HepG2 (cell line): ENCODE measurements around the gene OR8S1. TPM values are rescaled to one million over a fixed set of nuclear protein-coding genes. Genes with fewer than 3 reads are reported as not detected.
"Not testable (repeated sequence)": the region's sequence is repeated elsewhere in the genome, so short reads cannot be mapped to it uniquely, and the experiment has no call there.

Experiments
- ATAC-seq: fragments of 200-7000 bp; cut with Tn5 transposase; 3 replicates; pipeline ENCODE4 v1.9.1; 2020; ENCODE audit warnings: mild to moderate bottlenecking, moderate library complexity
- BruUV-seq: library from RNA; stranded (reverse); fragments of 400-500 nt; replicated peaks from 2 replicates; lab custom pipeline; 2021; lab: Mats Ljungman, UMichigan
- CTCF ChIA-PET: fragments of 300-600 bp; formaldehyde crosslinking; extraction: SDS; loops from one replicate; lab custom pipeline; 2021; ENCODE audit warnings: low total read pairs, inconsistent platforms, low intra/inter-chr PET ratio; lab: Yijun Ruan, JAX
- POLR2A ChIA-PET: fragments of 350-600 bp; sonication (Branson Sonifier 250); formaldehyde crosslinking; loops from one replicate; lab custom pipeline; 2020; ENCODE audit warnings: antibody characterized with exemption, inconsistent platforms; lab: Yijun Ruan, JAX
- DNase-seq: peaks from one replicate; pipeline ENCODE4 v3.0.0-alpha.2; 2015; ENCODE audit warnings: low spot score
- FAIRE-seq: peaks from 3 replicates; lab custom pipeline; 2011; peaks lifted over from hg19 to GRCh38; lab: Jason Lieb, UNC
- H2AFZ ChIP-seq: one replicate; pipeline ENCODE4 v1.6.1; 2011; ENCODE audit warnings: low read length, inconsistent platforms
- H3K27ac ChIP-seq: fragments of 300-600 bp; 3 replicates; pipeline ENCODE4 v1.8.0; 2011; ENCODE audit warnings: mixed run types, mild to moderate bottlenecking, mixed read lengths, low read length, inconsistent platforms; ENCODE audit not compliant: insufficient read depth; ENCODE audit errors: extremely low read length
- H3K27me3 ChIP-seq, 2 experiments: fragments of 200-600 bp in 1 of 2; 2 replicates in 1 of 2; 3 replicates in 1 of 2; pipeline versions ENCODE4 v1.6.0 to v1.8.0; 2011; ENCODE audit warnings: low read length in 2 of 2, mild to moderate bottlenecking in 2 of 2, moderate library complexity in 2 of 2, inconsistent platforms in 1 of 2; ENCODE audit not compliant: insufficient read depth in 2 of 2, control insufficient read depth in 1 of 2
- H3K36me3 ChIP-seq, 2 experiments: fragments of 200-600 bp in 1 of 2; replicated peaks in 1 of 2; 2 replicates in 1 of 2; 3 replicates in 1 of 2; pipeline versions ENCODE4 v1.5.1 to v1.8.0; 2011; ENCODE audit warnings: low read length in 2 of 2, inconsistent platforms in 1 of 2; ENCODE audit not compliant: insufficient read depth in 2 of 2, control insufficient read depth in 1 of 2
- H3K4me1 ChIP-seq: 2 replicates; pipeline ENCODE4 v1.5.1; 2012; ENCODE audit warnings: low read length, inconsistent platforms; ENCODE audit not compliant: insufficient read depth
- H3K4me2 ChIP-seq: 2 replicates; pipeline ENCODE4 v1.6.0; 2011; ENCODE audit warnings: low read depth, low read length, inconsistent platforms
- H3K4me3 ChIP-seq, 3 experiments: fragments of 200-600 bp in 1 of 3; sonication (generic), shearing (Covaris generic) in 1 of 3; replicated peaks in 1 of 3; 2 replicates each; pipeline ENCODE4 v1.5.1; 2011 to 2016; ENCODE audit warnings: low read length in 3 of 3, inconsistent platforms in 2 of 3, low read depth in 2 of 3, mild to moderate bottlenecking in 2 of 3, control low read depth in 1 of 3, mixed read lengths in 1 of 3; ENCODE audit not compliant: insufficient read depth in 1 of 3
- H3K79me2 ChIP-seq: one replicate; pipeline ENCODE4 v1.6.1; 2011; ENCODE audit warnings: low read length, inconsistent platforms; ENCODE audit not compliant: insufficient read depth
- H3K9ac ChIP-seq: 2 replicates; pipeline ENCODE4 v1.6.0; 2011; ENCODE audit warnings: mild to moderate bottlenecking, low read depth, low read length, inconsistent platforms; ENCODE audit not compliant: insufficient read depth
- H3K9me3 ChIP-seq: 2 replicates; pipeline ENCODE4 v1.5.1; 2012; ENCODE audit warnings: mild to moderate bottlenecking, low read length
- H4K20me1 ChIP-seq: 2 replicates; pipeline ENCODE4 v1.6.0; 2011; ENCODE audit warnings: inconsistent platforms, mild to moderate bottlenecking, low read length, moderate library complexity; ENCODE audit not compliant: insufficient read depth
- NFKB2 ChIP-seq: sonication (generic); formaldehyde crosslinking; IDR thresholded peaks from 2 replicates; pipeline ENCODE4 v1.4.0; 2020; ENCODE audit warnings: missing genetic modification reagents, borderline replicate concordance
- TAF15 ChIP-seq: fragments of 200-400 bp; formaldehyde crosslinking; IDR thresholded peaks from one replicate; pipeline ENCODE4 v1.6.1; 2018; ENCODE audit warnings: mild to moderate bottlenecking, low read depth, low read length; ENCODE audit not compliant: poor library complexity, severe bottlenecking
- TOE1 ChIP-seq: sonication (generic); formaldehyde crosslinking; IDR thresholded peaks from 2 replicates; pipeline ENCODE4 v1.4.0; 2020; ENCODE audit warnings: mild to moderate bottlenecking, missing genetic modification reagents
- ZNF234 ChIP-seq: sonication (generic); formaldehyde crosslinking; conservative IDR thresholded peaks from 2 replicates; pipeline ENCODE4 v1.5.1; 2020; ENCODE audit warnings: mild to moderate bottlenecking, missing genetic modification reagents
- ZNF562 ChIP-seq: sonication (generic); formaldehyde crosslinking; IDR thresholded peaks from 2 replicates; pipeline ENCODE4 v1.8.0; 2022; ENCODE audit warnings: missing genetic modification reagents, borderline replicate concordance
- ZNF713 ChIP-seq: sonication (generic); formaldehyde crosslinking; IDR thresholded peaks from 2 replicates; pipeline ENCODE4 v1.4.0; 2020; ENCODE audit warnings: mild to moderate bottlenecking, missing genetic modification reagents
- WGBS: methylation state at CpG from one replicate; pipeline ENCODE4 v1.1.6; 2017; ENCODE audit warnings: low lambda C conversion rate; 5-methylcytosine and 5-hydroxymethylcytosine counted together
- in situ Hi-C: cut with HindIII; loops from 2 replicates; pipeline ENCODE4 v1.10.0; 2017; ENCODE audit warnings: low pct_unique_long_range_greater_than_20kb; ENCODE audit not compliant: extremely low pct_ligation_motif_present
- intact Hi-C: fragments of 100-400 bp; cut with micrococcal nuclease; formaldehyde crosslinking; loops from one replicate; pipeline ENCODE4 v1.10.0; 2022; ENCODE audit not compliant: unreplicated experiment
- polyA plus RNA-seq, 8 experiments: library from polyadenylated mRNA; depleted of rRNA in 3 of 8; stranded (reverse) in 7 of 8; unstranded in 1 of 8; fragments of >200 nt; fragmentation: Illumina TruSeq in 4 of 8; extraction: Trizol in 4 of 8; gene quantifications; 2 replicates each; pipeline versions ENCODE4 v1.2.1 to v1.2.3, GENCODE V29; 2011 to 2016; ENCODE audit warnings: low read depth in 4 of 8, missing spikeins in 1 of 8, mixed read lengths in 1 of 8; ENCODE audit not compliant: insufficient read depth in 1 of 8
- total RNA-seq, 5 experiments: library from RNA; depleted of rRNA; stranded (reverse); fragments of >200 nt; fragmentation: Illumina TruSeq; extraction: Trizol; gene quantifications; 2 replicates each; pipeline ENCODE4 v1.2.3, GENCODE V29; 2016; ENCODE audit warnings: low read depth in 1 of 5
- TF ChIP-seq, protein P1 (sequence below): sonication (generic); formaldehyde crosslinking; IDR thresholded peaks from 2 replicates; pipeline ENCODE4 v1.4.0; 2020; ENCODE audit warnings: missing genetic modification reagents
- TF ChIP-seq, protein P2 (sequence below): sonication (generic); formaldehyde crosslinking; conservative IDR thresholded peaks from 2 replicates; pipeline ENCODE4 v1.8.0; 2022; ENCODE audit warnings: mild to moderate bottlenecking, moderate library complexity, missing genetic modification reagents

The OR8S1 gene
- total and polyA plus RNA-seq, 2 of the 13 experiments (the other 11 are each of a cell fraction or from before 2014, with no cell fraction given) = not detected

DNA sequence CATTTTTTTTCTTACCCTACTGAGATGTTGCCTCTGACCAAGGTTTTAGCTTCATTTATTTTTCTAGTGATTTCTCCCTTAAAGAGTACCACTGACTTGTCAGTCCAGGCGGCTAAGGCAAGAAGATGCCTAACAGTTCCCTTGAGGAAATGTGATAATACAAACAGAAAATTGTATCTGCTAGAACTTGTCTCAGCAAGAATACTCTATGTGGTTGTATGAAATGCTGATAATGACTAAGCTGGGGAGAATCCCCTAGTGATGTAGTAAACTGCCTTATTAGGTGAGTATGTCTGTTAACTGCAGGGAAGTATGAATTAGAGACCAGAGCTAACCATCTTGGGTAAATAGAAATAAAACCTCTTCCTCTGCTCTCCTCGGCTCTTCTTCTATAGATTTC, 36.4 kb upstream of the OR8S1 start (continued):
- TF ChIP-seq, protein P1, sequence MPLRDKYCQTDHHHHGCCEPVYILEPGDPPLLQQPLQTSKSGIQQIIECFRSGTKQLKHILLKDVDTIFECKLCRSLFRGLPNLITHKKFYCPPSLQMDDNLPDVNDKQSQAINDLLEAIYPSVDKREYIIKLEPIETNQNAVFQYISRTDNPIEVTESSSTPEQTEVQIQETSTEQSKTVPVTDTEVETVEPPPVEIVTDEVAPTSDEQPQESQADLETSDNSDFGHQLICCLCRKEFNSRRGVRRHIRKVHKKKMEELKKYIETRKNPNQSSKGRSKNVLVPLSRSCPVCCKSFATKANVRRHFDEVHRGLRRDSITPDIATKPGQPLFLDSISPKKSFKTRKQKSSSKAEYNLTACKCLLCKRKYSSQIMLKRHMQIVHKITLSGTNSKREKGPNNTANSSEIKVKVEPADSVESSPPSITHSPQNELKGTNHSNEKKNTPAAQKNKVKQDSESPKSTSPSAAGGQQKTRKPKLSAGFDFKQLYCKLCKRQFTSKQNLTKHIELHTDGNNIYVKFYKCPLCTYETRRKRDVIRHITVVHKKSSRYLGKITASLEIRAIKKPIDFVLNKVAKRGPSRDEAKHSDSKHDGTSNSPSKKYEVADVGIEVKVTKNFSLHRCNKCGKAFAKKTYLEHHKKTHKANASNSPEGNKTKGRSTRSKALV (CRISPR knock-in tag) = no peak
- TF ChIP-seq ZNF234 (CRISPR knock-in tag) = no peak
- no peak for TF ChIP-seq ZNF562 (CRISPR knock-in tag)
- no peak for TF ChIP-seq NFKB2 (CRISPR knock-in tag)
- no peak for TF ChIP-seq ZNF713 (CRISPR knock-in tag)
- TF ChIP-seq TOE1 (CRISPR knock-in tag) = no peak
- TF ChIP-seq, protein P2, sequence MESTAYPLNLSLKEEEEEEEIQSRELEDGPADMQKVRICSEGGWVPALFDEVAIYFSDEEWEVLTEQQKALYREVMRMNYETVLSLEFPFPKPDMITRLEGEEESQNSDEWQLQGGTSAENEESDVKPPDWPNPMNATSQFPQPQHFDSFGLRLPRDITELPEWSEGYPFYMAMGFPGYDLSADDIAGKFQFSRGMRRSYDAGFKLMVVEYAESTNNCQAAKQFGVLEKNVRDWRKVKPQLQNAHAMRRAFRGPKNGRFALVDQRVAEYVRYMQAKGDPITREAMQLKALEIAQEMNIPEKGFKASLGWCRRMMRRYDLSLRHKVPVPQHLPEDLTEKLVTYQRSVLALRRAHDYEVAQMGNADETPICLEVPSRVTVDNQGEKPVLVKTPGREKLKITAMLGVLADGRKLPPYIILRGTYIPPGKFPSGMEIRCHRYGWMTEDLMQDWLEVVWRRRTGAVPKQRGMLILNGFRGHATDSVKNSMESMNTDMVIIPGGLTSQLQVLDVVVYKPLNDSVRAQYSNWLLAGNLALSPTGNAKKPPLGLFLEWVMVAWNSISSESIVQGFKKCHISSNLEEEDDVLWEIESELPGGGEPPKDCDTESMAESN (CRISPR knock-in tag) = no peak
- TF ChIP-seq TAF15 = no peak

- H3K4me2 ChIP-seq, H3K4me1 ChIP-seq, in situ Hi-C loops, DNase-seq, BruUV-seq, H3K79me2 ChIP-seq, intact Hi-C loops, H4K20me1 ChIP-seq, CTCF ChIA-PET, H3K4me3 ChIP-seq, H3K9ac ChIP-seq, ATAC-seq, POLR2A ChIA-PET, H3K27ac ChIP-seq, H2AFZ ChIP-seq, FAIRE-seq, H3K9me3 ChIP-seq, H3K36me3 ChIP-seq: not testable (repeated sequence)
- peaks cover 0 to 12% of the 10 kb centered on the region in 2 experiments; a peak in 2 of 5 replicates for H3K27me3 ChIP-seq
- 4% methylated on average over 7 of the region's 7 CpGs for WGBS
These were observed 36.0 kb upstream of the OR8S1 start for GRCh38 chr12:48489456-48489855.

GRCh38 chr12:48500281-48500680, 25.2 kb upstream of the OR8S1 start:
- H3K27me3 ChIP-seq, H3K9me3 ChIP-seq, H2AFZ ChIP-seq, H3K4me2 ChIP-seq, intact Hi-C loops, CTCF ChIA-PET, H3K79me2 ChIP-seq, H3K4me1 ChIP-seq, in situ Hi-C loops, POLR2A ChIA-PET, H3K36me3 ChIP-seq, H3K4me3 ChIP-seq, H4K20me1 ChIP-seq, DNase-seq, ATAC-seq, H3K27ac ChIP-seq, BruUV-seq, FAIRE-seq, H3K9ac ChIP-seq: not testable (repeated sequence)
- no CpG with 5 or more reads among the region's 32 CpGs for WGBS
